ENCODE data around the gene PELI2.

DNA sequence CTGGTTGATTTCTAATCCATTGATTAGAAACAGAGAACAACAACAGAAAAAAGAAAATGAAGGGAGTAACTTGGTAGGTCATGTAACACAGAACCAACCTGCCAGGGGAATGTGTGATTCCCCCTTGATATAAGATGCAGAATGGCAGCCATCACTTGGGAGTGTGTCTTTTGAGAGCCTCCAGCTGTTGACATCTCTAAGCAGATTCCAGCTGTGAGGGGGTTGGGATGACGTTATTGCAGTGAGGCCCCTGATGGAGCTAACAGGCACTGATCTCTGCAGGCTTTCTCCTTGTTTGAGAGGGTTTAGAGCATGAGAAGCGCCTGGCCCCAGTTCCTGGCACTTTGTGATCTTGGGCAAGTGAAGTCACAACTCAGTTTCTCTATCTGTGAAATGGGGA, 124.9 kb downstream of the PELI2 start:
- TF ChIP-seq CTCF (tag by site-specific recombination; IDR thresholded peaks at IDR 0.05) (no peak), ZNF768 (tag by site-specific recombination; IDR thresholded peaks at IDR 0.05) (no peak), YY1 (tag by site-specific recombination; IDR thresholded peaks at IDR 0.05) (no peak), ZNF311 (tag by site-specific recombination; IDR thresholded peaks at IDR 0.05; ENCODE audit: borderline replicate concordance) (no peak), ZNF274 (IDR thresholded peaks at IDR 0.05; ENCODE audit: low read length) (no peak), ZNF274 (tag by site-specific recombination; IDR thresholded peaks at IDR 0.05; ENCODE audit: borderline replicate concordance) (no peak), GLI4 (tag by site-specific recombination; IDR thresholded peaks at IDR 0.05) (no peak)
